Sigmoid colon (tissue), 7 donors: ENCODE data around the gene KCTD18. TPM values are rescaled to one million over a fixed set of nuclear protein-coding genes. Genes with fewer than 3 reads are reported as not detected.

Experiments
- DNase-seq: peaks from one replicate; pipeline ENCODE4 v3.0.0-alpha.2; 2019
- H3K27ac ChIP-seq, 4 donors: fragments of 200-600 bp; sonication (generic); one replicate each; pipeline ENCODE4 v1.5.1; 2016 to 2019; ENCODE audit warnings: mild to moderate bottlenecking in 1 of 4
- H3K27me3 ChIP-seq, 3 donors: fragments of 200-600 bp; sonication (generic); one replicate each; pipeline ENCODE4 v1.5.1; 2019; ENCODE audit warnings: mild to moderate bottlenecking in 1 of 3
- H3K36me3 ChIP-seq, 4 donors: fragments of 200-600 bp; sonication (generic); one replicate each; pipeline ENCODE4 v1.5.1; 2016 to 2019
- H3K4me1 ChIP-seq, 4 donors: fragments of 200-600 bp; sonication (generic); one replicate each; pipeline ENCODE4 v1.5.1; 2017 to 2019
- H3K4me3 ChIP-seq, 4 donors: fragments of 200-600 bp; sonication (generic); one replicate each; pipeline ENCODE4 v1.5.1; 2017 to 2019; ENCODE audit warnings: mild to moderate bottlenecking in 2 of 4, moderate library complexity in 1 of 4
- H3K9me3 ChIP-seq, 4 donors: fragments of 200-600 bp in 3 of 4; sonication (generic) in 3 of 4; one replicate each; pipeline versions ENCODE4 v1.5.1 to v1.6.1; 2013 to 2019
- EP300 ChIP-seq, 4 donors: sonication (generic); formaldehyde crosslinking; IDR thresholded peaks; one replicate each; pipeline ENCODE4 v1.6.1; 2017; ENCODE audit warnings: antibody characterized with exemption in 4 of 4
- POLR2A ChIP-seq, 2 donors: fragments of 450-650 bp; IDR thresholded peaks; one replicate each; pipeline ENCODE4 v1.6.1; 2016; ENCODE audit warnings: antibody characterized with exemption in 2 of 2, mild to moderate bottlenecking in 2 of 2, moderate library complexity in 2 of 2
- POLR2AphosphoS5 ChIP-seq, 4 donors: sonication (generic); formaldehyde crosslinking; IDR thresholded peaks; one replicate each; pipeline ENCODE4 v1.6.1; 2017; ENCODE audit warnings: antibody characterized with exemption in 4 of 4
- WGBS, 2 donors: extraction: QIAGEN DNeasy Blood & Tissue Kit; methylation state at CpG; one replicate each; pipeline ENCODE4 v1.1.7; 2013; 5-methylcytosine and 5-hydroxymethylcytosine counted together
- intact Hi-C: fragments of 100-400 bp; cut with DNase I; formaldehyde crosslinking; loops from one replicate; pipeline ENCODE4 v1.15.1; 2023
- polyA plus RNA-seq, 3 donors: library from polyadenylated mRNA; stranded (reverse); fragments of 200-250 nt; gene quantifications; one replicate each; pipeline ENCODE4 v1.2.3, GENCODE V29; 2013
- total RNA-seq, 4 donors: library from RNA; depleted of rRNA; stranded (reverse); fragments of >200 nt; gene quantifications; one replicate each; pipeline ENCODE4 v1.1.0, GENCODE V29; 2016
- TF ChIP-seq, protein P1 (sequence below), 4 experiments: fragments of 450-650 bp in 3 of 4; fragments of 200-600 bp in 1 of 4; IDR thresholded peaks; one replicate each; pipeline ENCODE4 v1.5.1; 2016 to 2019; ENCODE audit warnings: antibody characterized with exemption in 4 of 4, mild to moderate bottlenecking in 3 of 4, moderate library complexity in 2 of 4
- donor health status: healthy with polysubstance abuse.
- donor health status: Bipolar disorder and iron deficiency.
- donor health status: healthy.

Gene KCTD18
- total and polyA plus RNA-seq, 7 donors, result 10.5 to 33.9 (median 18.1) TPM

DNA sequence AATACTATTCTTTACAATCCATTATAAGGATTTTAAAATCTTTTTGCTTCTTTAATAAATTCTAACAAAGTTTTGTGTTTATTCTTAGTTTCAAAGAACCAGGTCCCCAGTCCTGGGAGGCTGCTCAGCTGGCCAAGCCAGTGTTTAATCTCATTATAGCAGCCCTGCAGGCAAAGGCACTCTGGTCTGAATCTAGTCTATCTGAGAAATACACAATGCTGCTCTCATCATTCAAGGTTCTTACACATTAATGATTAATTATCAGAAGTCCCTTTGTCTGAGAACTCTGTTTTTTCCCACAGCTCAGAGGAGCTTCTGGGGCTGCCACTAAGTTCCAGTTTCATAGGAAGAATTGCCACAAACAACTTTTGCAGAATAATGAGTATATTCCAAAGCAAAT lies 27.7 kb downstream of the KCTD18 start:
- H3K27me3 ChIP-seq, result no peaks in the 10 kb centered on the region
- peaks cover 0 to 11% (median 0%) of the 10 kb centered on the region in 4 donors for H3K36me3 ChIP-seq
- H3K27ac ChIP-seq, result no peak overlapping the region
- DNase-seq, result no peak
- no peak for TF ChIP-seq POLR2A (IDR thresholded peaks at IDR 0.05)
- TF ChIP-seq, protein P1, sequence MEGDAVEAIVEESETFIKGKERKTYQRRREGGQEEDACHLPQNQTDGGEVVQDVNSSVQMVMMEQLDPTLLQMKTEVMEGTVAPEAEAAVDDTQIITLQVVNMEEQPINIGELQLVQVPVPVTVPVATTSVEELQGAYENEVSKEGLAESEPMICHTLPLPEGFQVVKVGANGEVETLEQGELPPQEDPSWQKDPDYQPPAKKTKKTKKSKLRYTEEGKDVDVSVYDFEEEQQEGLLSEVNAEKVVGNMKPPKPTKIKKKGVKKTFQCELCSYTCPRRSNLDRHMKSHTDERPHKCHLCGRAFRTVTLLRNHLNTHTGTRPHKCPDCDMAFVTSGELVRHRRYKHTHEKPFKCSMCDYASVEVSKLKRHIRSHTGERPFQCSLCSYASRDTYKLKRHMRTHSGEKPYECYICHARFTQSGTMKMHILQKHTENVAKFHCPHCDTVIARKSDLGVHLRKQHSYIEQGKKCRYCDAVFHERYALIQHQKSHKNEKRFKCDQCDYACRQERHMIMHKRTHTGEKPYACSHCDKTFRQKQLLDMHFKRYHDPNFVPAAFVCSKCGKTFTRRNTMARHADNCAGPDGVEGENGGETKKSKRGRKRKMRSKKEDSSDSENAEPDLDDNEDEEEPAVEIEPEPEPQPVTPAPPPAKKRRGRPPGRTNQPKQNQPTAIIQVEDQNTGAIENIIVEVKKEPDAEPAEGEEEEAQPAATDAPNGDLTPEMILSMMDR (IDR thresholded peaks at IDR 0.05), result no peak
- TF ChIP-seq EP300 (IDR thresholded peaks at IDR 0.05), result no peak
- TF ChIP-seq POLR2AphosphoS5 (IDR thresholded peaks at IDR 0.05), result no peak
- no peaks in the 10 kb centered on the region for H3K9me3 ChIP-seq
- peaks cover 0 to 37% (median 20%) of the 10 kb centered on the region in 4 donors for H3K4me1 ChIP-seq
- no peak overlapping the region for H3K4me3 ChIP-seq
- intact Hi-C loops, result loop anchor here (5.0 kb wide), 1 partner anchor 175 kb away; the partner anchor contains the start of gene SPATS2L

- no peaks in the 10 kb centered on the region for H3K9me3 ChIP-seq
- peaks cover 0 to 37% (median 20%) of the 10 kb centered on the region in 4 donors for H3K4me1 ChIP-seq
- peak overlapping the region in 3 of 4 donors; percentile 21 to 79 (median 77) for H3K27ac ChIP-seq
- DNase-seq, result peak; percentile 73
- intact Hi-C loops, result loop anchor here (5.0 to 10.0 kb wide), 2 partner anchors 172 to 325 kb away; partner anchors contain the start of gene SPATS2L
- peaks cover 0 to 33% (median 10%) of the 10 kb centered on the region in 4 donors for H3K36me3 ChIP-seq
- TF ChIP-seq POLR2AphosphoS5 (IDR thresholded peaks at IDR 0.05) (peak; percentile 27 to 74 (median 48)), EP300 (IDR thresholded peaks at IDR 0.05) (no peak)
- 60 to 76% methylated on average over 8 of the region's 8 CpGs for WGBS, 2 donors
- H3K4me3 ChIP-seq, result no peak overlapping the region
- no peaks in the 10 kb centered on the region for H3K27me3 ChIP-seq
Measured at GRCh38 chr2:200479692-200480265, 30.1 kb downstream of the KCTD18 start.

DNA sequence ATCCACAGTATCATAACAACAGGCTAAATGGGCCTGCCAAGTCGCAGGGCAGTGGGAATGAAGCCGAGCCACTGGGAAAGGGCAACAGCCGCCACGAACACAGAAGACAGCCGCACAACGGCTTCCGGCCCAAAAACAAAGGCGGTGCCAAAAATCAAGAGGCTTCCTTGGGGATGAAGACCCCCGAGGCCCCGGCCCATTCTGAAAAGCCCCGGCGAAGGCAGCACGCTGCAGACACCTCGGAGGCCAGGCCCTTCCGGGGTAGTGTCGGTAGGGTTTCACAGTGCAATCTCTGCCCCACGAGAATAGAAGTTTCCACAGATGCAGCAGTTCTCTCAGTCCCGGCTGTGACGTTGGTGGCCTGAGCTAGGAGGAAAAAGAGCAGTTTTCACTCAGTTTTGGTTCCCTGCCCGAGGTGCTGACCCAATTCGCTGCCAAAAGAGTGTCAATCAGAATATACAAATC lies 32.2 kb downstream of the KCTD18 start:
- intact Hi-C loops, result loop anchor here (10.0 kb wide), 1 partner anchor 323 kb away; no protein-coding TSS in a partner anchor
- TF ChIP-seq, protein P1 (IDR thresholded peaks at IDR 0.05), result no peak
- TF ChIP-seq POLR2A (IDR thresholded peaks at IDR 0.05), result no peak
- TF ChIP-seq POLR2AphosphoS5 (IDR thresholded peaks at IDR 0.05), result peak; percentile 15 to 59 (median 50)
- Histone ChIP-seq H3K27me3 (no peaks in the 10 kb centered on the region), H3K4me1 (peaks cover 0 to 37% (median 20%) of the 10 kb centered on the region in 4 donors), H3K4me3 (peak overlapping the region in 1 of 4 donors; percentile 22), H3K36me3 (peaks cover 0 to 53% (median 20%) of the 10 kb centered on the region in 4 donors), H3K9me3 (no peaks in the 10 kb centered on the region), H3K27ac (peak overlapping the region; percentile 63 to 79 (median 74))
- WGBS, 2 donors, result 87 to 90% methylated on average over 21 of the region's 21 CpGs
- DNase-seq, result peak; percentile 88

DNA sequence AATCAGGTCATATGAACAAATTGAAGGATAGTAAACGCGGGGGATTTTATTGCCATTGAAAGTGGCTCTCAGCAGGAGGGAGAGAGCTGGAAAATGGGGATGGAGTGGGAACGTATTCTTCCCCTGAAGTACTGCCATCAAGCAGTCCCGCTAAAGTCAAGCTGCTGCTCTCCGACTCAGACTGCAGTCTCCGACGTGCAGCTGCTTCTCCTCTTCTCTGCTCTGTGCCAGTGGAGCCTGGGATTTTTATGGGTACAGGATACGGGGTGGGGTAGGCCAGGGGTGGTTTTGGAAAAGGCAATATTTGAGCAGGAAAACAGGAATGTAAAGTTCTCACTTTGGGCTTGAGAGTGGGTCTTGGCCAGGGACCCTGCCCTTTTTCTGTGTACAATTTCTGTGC lies 33.0 kb downstream of the KCTD18 start:
- WGBS, 2 donors, result 81 to 87% methylated on average over 8 of the region's 8 CpGs
- DNase-seq, result no peak
- Histone ChIP-seq H3K27me3 (no peaks in the 10 kb centered on the region), H3K4me1 (peaks cover 0 to 37% (median 20%) of the 10 kb centered on the region in 4 donors), H3K9me3 (no peaks in the 10 kb centered on the region), H3K4me3 (no peak overlapping the region), H3K27ac (peak overlapping the region; percentile 63 to 79 (median 74)), H3K36me3 (peaks cover 0 to 61% (median 22%) of the 10 kb centered on the region in 4 donors)
- no peak for TF ChIP-seq EP300 (IDR thresholded peaks at IDR 0.05)
- TF ChIP-seq POLR2A (IDR thresholded peaks at IDR 0.05), result no peak
- TF ChIP-seq, protein P1 (IDR thresholded peaks at IDR 0.05), result no peak
- peak in 1 of 4 donors; percentile 5 for TF ChIP-seq POLR2AphosphoS5 (IDR thresholded peaks at IDR 0.05)
- intact Hi-C loops, result loop anchor here (10.0 kb wide), 1 partner anchor 322 kb away; no protein-coding TSS in a partner anchor

GRCh38 chr2:200475795-200476194 lies 34.1 kb downstream of the KCTD18 start:
- Histone ChIP-seq H3K9me3 (no peaks in the 10 kb centered on the region), H3K27ac (no peak overlapping the region), H3K4me1 (peaks cover 0 to 31% (median 20%) of the 10 kb centered on the region in 4 donors), H3K36me3 (peaks cover 0 to 69% (median 25%) of the 10 kb centered on the region in 4 donors), H3K27me3 (no peaks in the 10 kb centered on the region), H3K4me3 (no peak overlapping the region)
- 92 to 95% methylated on average over 4 of the region's 4 CpGs for WGBS, 2 donors
- intact Hi-C loops, result loop anchor here (10.0 kb wide), 1 partner anchor 321 kb away; no protein-coding TSS in a partner anchor
- TF ChIP-seq POLR2AphosphoS5 (IDR thresholded peaks at IDR 0.05) (no peak), POLR2A (IDR thresholded peaks at IDR 0.05) (no peak), EP300 (IDR thresholded peaks at IDR 0.05) (no peak)
- TF ChIP-seq, protein P1 (IDR thresholded peaks at IDR 0.05), result no peak
- no peak for DNase-seq
